GM12801 (cell line): ENCODE data around the gene ARHGAP45.

ENCODE experiments used
- CTCF ChIP-seq: IDR thresholded peaks from one replicate; pipeline ENCODE4 v1.5.1; 2011; ENCODE audit warnings: control low read depth; ENCODE audit not compliant: insufficient read length; ENCODE audit errors: extremely low read depth

The ARHGAP45 gene

DNA sequence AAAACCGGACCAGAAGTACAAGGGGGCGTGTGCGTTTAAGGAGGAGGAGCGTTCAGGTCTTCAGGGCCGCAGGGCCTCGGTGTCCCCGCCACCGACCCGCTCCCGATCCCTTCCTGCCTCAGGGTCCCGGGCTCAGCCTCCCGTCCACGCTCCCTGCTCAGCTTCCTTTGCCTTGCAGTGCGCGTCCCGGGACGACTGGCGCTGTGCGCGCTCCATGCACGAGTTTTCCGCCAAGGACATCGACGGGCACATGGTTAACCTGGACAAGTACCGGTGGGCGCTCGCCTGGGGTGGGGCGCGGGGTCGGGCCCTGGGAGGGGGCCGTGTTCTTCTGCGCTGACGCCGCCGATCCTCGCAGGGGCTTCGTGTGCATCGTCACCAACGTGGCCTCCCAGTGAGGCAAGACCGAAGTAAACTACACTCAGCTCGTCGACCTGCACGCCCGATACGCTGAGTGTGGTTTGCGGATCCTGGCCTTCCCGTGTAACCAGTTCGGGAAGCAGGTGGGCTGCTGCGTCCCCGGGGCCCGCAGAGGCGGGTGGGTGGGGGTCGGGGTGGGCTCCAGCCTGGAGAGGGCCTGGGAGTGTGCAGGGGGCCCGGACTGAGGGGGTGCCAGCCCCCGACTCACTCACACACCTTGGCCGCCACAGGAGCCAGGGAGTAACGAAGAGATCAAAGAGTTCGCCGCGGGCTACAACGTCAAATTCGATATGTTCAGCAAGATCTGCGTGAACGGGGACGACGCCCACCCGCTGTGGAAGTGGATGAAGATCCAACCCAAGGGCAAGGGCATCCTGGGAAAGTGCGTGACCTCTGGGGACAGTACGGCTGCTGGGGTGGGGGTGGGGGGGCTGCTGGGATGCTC, 38.3 kb downstream of the ARHGAP45 start:
- TF ChIP-seq CTCF = no peak

DNA sequence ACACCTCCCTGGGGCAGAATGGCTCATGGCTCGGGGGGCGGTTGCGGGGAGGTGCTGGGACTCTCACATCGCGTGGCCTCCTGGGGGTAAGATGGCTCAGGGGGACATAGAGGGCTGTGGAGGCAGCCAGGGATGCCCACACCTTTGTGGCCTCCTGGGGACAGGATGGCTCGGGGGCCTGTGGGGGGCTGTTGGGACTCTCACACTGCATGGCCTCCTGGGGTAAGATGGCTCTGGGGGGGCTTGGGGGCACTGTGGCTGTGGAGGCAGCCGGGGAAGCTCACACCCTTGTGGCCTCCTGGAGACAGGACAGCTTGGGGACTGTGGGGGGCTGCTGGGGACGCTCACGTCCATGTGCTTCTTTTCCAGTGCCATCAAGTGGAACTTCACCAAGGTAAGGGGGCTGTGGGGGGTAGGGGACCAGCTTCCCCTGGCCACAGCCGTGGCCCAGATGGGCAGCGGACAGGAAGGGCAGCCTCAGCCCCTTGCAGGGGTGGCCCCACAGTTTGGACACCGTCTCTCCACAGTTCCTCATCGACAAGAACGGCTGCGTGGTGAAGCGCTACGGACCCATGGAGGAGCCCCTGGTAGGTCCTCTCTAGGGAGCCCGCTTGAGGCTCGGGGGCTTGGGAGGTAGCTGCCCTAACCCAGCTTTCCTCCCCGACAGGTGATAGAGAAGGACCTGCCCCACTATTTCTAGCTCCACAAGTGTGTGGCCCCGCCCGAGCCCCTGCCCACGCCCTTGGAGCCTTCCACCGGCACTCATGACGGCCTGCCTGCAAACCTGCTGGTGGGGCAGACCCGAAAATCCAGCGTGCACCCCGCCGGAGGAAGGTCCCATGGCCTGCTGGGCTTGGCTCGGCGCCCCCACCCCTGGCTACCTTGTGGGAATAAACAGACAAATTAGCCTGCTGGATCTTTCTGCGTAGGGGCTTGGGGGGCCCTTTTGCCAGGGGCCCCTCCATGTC, 39.2 kb downstream of the ARHGAP45 start:
- no peak for TF ChIP-seq CTCF

DNA sequence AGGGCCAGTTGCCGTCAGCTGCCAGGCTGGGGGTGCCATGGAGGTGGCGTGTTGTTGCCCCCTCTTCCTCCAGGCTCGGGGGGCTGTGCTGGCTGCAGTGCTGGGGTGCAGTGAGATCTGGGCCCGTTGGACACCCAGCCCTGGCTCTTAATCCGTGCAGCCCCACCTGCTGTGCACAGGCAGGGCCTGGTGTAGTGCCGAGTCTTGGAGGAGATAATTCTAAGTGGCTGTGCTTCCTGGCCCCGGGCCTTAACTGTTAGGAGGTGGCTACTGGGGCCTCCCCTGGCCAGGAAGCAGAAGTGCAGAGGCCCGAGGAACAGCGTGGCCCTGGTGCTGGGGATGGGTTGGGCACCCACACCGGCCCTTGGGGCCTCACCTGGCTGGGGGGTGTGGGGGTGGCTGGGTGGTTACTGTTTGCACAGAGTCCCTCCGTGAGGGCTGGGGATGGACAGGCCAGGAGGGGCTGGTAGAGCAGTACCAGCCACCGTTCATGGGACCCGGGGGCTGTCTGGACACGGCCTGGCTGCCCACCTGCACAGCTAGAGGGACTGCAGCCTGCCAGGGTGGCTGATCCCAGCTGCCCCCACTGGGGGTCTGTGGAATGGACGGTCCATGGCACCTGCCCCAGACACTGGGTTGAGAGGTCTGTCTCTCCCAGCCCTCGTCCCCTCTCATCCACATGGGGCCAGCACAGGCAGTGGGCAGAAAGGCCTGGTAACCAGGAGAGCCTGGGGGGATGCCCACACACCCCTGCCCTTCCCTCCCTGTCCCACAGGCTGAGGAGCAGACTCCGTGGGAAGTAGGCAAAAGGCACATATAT, 40.1 kb downstream of the ARHGAP45 start:
- TF ChIP-seq CTCF = no peak

GRCh38 chr19:1107661-1108261, 40.8 kb downstream of the ARHGAP45 start:
- no peak for TF ChIP-seq CTCF

DNA sequence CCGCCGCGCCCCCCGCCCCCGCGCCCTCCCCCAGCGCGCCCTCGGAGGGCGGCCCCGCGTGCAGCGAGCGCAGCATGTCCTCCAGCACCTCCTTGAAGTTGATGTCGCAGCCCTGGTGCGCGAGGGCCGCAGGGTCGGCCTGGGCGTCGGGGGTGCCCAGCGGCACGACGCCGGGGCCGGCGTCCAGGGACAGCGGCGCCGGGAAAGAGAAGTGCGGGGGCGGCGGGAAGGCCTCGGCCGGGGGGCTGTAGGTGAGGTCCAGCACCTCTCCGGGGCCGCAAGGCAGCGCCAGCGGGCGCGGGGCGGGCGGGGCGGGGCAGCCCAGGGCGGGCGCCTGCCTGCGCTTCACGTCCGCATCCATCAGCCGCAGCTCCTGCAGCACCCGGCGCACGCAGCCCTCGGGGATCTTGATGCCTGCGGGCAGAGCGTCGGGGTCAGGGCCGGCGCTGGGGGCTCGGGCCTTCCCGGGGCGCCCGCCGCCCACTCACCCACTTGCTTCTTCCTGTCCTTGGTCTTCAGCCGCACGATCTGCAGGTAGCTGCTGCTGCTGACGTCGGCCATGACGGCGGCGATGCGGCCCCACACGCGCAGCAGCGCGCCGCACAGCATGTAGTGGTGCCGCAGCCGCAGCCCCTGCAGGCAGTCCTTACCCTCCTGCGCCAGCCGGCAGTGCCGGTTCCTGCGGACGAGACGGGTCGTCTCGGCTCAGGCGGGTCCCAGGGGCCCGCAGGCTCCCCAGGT, 41.5 kb downstream of the ARHGAP45 start:
- TF ChIP-seq CTCF = no peak

- TF ChIP-seq CTCF = no peak
Observed at GRCh38 chr19:1109032-1109551, 42.1 kb downstream of the ARHGAP45 start.
